A673 (cell line): ENCODE data around the gene HLA-DMA. TPM values are rescaled to one million over a fixed set of nuclear protein-coding genes. Genes with fewer than 3 reads are reported as not detected.

Experiments used
- BruUV-seq: library from RNA; stranded (reverse); fragments of 400-500 nt; replicated peaks from 2 replicates; lab custom pipeline; 2021; lab: Mats Ljungman, UMichigan
- CTCF ChIA-PET: fragments of 300-600 bp; sonication (Branson Sonifier 250); formaldehyde crosslinking; loops from one replicate; lab custom pipeline; 2022; ENCODE audit warnings: antibody characterized with exemption; lab: Charles Lee
- POLR2A ChIA-PET: fragments of 300-600 bp; sonication (Branson Sonifier 250); formaldehyde crosslinking; loops from one replicate; lab custom pipeline; 2022; ENCODE audit warnings: antibody characterized with exemption; ENCODE audit not compliant: low non-redundant PET; lab: Charles Lee
- DNase-seq: peaks from one replicate; pipeline ENCODE4 v3.0.0-alpha.2; 2015; ENCODE audit warnings: low spot score
- H3K27ac ChIP-seq: fragments of 200-600 bp; sonication (generic); 2 replicates; pipeline ENCODE4 v1.5.1; 2016; ENCODE audit warnings: mixed run types, low read depth, mild to moderate bottlenecking, mixed read lengths, antibody characterized with exemption, low read length; ENCODE audit not compliant: poor library complexity, severe bottlenecking
- H3K27me3 ChIP-seq: fragments of 200-600 bp; sonication (generic); replicated peaks from 2 replicates; pipeline ENCODE4 v1.6.1; 2017; ENCODE audit warnings: mixed run types, low read depth, mild to moderate bottlenecking, mixed read lengths, antibody characterized with exemption, low read length; ENCODE audit not compliant: insufficient read depth, poor library complexity
- H3K36me3 ChIP-seq: fragments of 200-600 bp; sonication (generic); 2 replicates; pipeline ENCODE4 v1.6.1; 2016; ENCODE audit warnings: mixed run types, mild to moderate bottlenecking, mixed read lengths, antibody characterized with exemption, low read length; ENCODE audit not compliant: insufficient read depth, poor library complexity, severe bottlenecking
- H3K4me1 ChIP-seq: fragments of 200-600 bp; sonication (generic); 2 replicates; pipeline ENCODE4 v1.6.1; 2017; ENCODE audit warnings: mixed run types, mild to moderate bottlenecking, mixed read lengths, antibody characterized with exemption, low read length; ENCODE audit not compliant: insufficient read depth, poor library complexity, severe bottlenecking
- H3K4me3 ChIP-seq: fragments of 200-600 bp; sonication (generic); 2 replicates; pipeline ENCODE4 v1.5.1; 2016; ENCODE audit warnings: low read depth, mixed run types, mild to moderate bottlenecking, mixed read lengths, low read length; ENCODE audit not compliant: poor library complexity, severe bottlenecking
- H3K9me3 ChIP-seq: fragments of 200-600 bp; sonication (generic); 2 replicates; pipeline ENCODE4 v1.6.1; 2016; ENCODE audit warnings: mixed run types, low read depth, mild to moderate bottlenecking, mixed read lengths, antibody characterized with exemption, low read length; ENCODE audit not compliant: poor library complexity, severe bottlenecking
- EZH2 ChIP-seq: fragments of 200-600 bp; sonication (generic); IDR thresholded peaks from 2 replicates; pipeline ENCODE4 v1.6.1; 2017; ENCODE audit warnings: borderline replicate concordance, low read depth, mild to moderate bottlenecking, mixed read lengths, antibody characterized with exemption, low read length; ENCODE audit not compliant: poor library complexity, severe bottlenecking
- intact Hi-C: fragments of 100-400 bp; cut with micrococcal nuclease; formaldehyde crosslinking; loops from one replicate; pipeline ENCODE4 v1.10.0; 2022; ENCODE audit not compliant: unreplicated experiment
- total RNA-seq: library from RNA; stranded (reverse); gene quantifications from 2 replicates; pipeline ENCODE4 v1.2.3, GENCODE V29; 2021
- TF ChIP-seq, protein P1 (sequence below): fragments of 300-800, 200-600 bp; sonication (generic); conservative IDR thresholded peaks from 2 replicates; pipeline ENCODE4 v1.5.1; 2017; ENCODE audit warnings: low read depth, mild to moderate bottlenecking, antibody characterized with exemption, low read length, moderate library complexity, mixed read lengths

The HLA-DMA gene
- total RNA-seq, 1 experiment from 2014 or later = 1.4 TPM

GRCh38 chr6:32903952-32904351, 48.9 kb downstream of the HLA-DMA start:
- POLR2A ChIA-PET = no interaction called here
- H3K4me1 ChIP-seq = no peaks in the 10 kb centered on the region
- no peak for TF ChIP-seq EZH2
- TF ChIP-seq, protein P1, sequence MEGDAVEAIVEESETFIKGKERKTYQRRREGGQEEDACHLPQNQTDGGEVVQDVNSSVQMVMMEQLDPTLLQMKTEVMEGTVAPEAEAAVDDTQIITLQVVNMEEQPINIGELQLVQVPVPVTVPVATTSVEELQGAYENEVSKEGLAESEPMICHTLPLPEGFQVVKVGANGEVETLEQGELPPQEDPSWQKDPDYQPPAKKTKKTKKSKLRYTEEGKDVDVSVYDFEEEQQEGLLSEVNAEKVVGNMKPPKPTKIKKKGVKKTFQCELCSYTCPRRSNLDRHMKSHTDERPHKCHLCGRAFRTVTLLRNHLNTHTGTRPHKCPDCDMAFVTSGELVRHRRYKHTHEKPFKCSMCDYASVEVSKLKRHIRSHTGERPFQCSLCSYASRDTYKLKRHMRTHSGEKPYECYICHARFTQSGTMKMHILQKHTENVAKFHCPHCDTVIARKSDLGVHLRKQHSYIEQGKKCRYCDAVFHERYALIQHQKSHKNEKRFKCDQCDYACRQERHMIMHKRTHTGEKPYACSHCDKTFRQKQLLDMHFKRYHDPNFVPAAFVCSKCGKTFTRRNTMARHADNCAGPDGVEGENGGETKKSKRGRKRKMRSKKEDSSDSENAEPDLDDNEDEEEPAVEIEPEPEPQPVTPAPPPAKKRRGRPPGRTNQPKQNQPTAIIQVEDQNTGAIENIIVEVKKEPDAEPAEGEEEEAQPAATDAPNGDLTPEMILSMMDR = no peak
- CTCF ChIA-PET = no interaction called here
- no peaks in the 10 kb centered on the region for H3K27me3 ChIP-seq
- intact Hi-C loops = no loop called here
- no peak overlapping the region for H3K27ac ChIP-seq
- no peaks in the 10 kb centered on the region for H3K9me3 ChIP-seq
- no peak overlapping the region for H3K4me3 ChIP-seq
- no TSS peak for BruUV-seq
- no peak for DNase-seq
- peaks cover 4% of the 10 kb centered on the region for H3K36me3 ChIP-seq

Other genes with a start within 250 kb of the HLA-DMA start
- gene HLA-DQA2, start 211.7 kb downstream of the HLA-DMA start, total RNA-seq = not detected in 2 replicates
- not detected in 2 replicates for gene HLA-DQB2, start 189.6 kb downstream of the HLA-DMA start, total RNA-seq
- gene HLA-DOB, start 136.1 kb downstream of the HLA-DMA start, total RNA-seq = 2.0 and 2.8 TPM in 2 replicates
- gene TAP2, start 114.4 kb downstream of the HLA-DMA start, total RNA-seq = 39.2 and 46.5 TPM in 2 replicates
- 20.2 and 21.8 TPM in 2 replicates for gene PSMB8, start 109.0 kb downstream of the HLA-DMA start, total RNA-seq
- 11.7 and 12.3 TPM in 2 replicates for gene TAP1, start 99.4 kb downstream of the HLA-DMA start, total RNA-seq
- gene PSMB9, start 98.9 kb downstream of the HLA-DMA start, total RNA-seq = 4.3 and 6.8 TPM in 2 replicates
- 0.34 and 0.46 TPM in 2 replicates for gene HLA-DMB, start 12.1 kb downstream of the HLA-DMA start, total RNA-seq
- gene BRD2, start 15.5 kb upstream of the HLA-DMA start, total RNA-seq = 276 and 335 TPM in 2 replicates
- 0.46 and 0.58 TPM in 2 replicates for gene HLA-DOA, start 56.5 kb upstream of the HLA-DMA start, total RNA-seq
- gene HLA-DPA1, start 120.6 kb upstream of the HLA-DMA start, total RNA-seq = 0.35 and 0.43 TPM in 2 replicates
- 2.3 and 2.7 TPM in 2 replicates for gene HLA-DPB1, start 122.9 kb upstream of the HLA-DMA start, total RNA-seq
- gene COL11A2, start 239.4 kb upstream of the HLA-DMA start, total RNA-seq = 1.6 and 1.9 TPM in 2 replicates
- gene RXRB, start 247.6 kb upstream of the HLA-DMA start, total RNA-seq = 42.7 and 43.6 TPM in 2 replicates
- gene SLC39A7, start 247.8 kb upstream of the HLA-DMA start, total RNA-seq = 119 and 124 TPM in 2 replicates